Neural cell (in vitro differentiated cells): ENCODE data around the gene JAK3. TPM values are rescaled to one million over a fixed set of nuclear protein-coding genes. Genes with fewer than 3 reads are reported as not detected.

Experiments used
- H2AFZ ChIP-seq: fragments of 200-600, 300-800 bp; sonication (generic), shearing (Covaris generic); 2 replicates; pipeline ENCODE4 v1.6.0; 2014; ENCODE audit warnings: low read depth, mild to moderate bottlenecking, antibody characterized with exemption, low read length, moderate library complexity
- H3F3A ChIP-seq: fragments of 200-600 bp; shearing (Covaris generic); 2 replicates; pipeline ENCODE4 v1.6.1; 2016; ENCODE audit warnings: mild to moderate bottlenecking, moderate library complexity, mixed read lengths, antibody characterized with exemption, low read length; ENCODE audit not compliant: insufficient read depth, poor library complexity, severe bottlenecking
- H3K27ac ChIP-seq: fragments of 200-600, 300-800 bp; sonication (generic), shearing (Covaris generic); 2 replicates; pipeline ENCODE4 v1.5.1; 2014; ENCODE audit warnings: mild to moderate bottlenecking, low read length, moderate library complexity
- H3K27me3 ChIP-seq: fragments of 300-800, 200-600 bp; sonication (generic), shearing (Covaris generic); 2 replicates; pipeline ENCODE4 v1.6.0; 2014; ENCODE audit warnings: mild to moderate bottlenecking, low read depth, low read length, moderate library complexity; ENCODE audit not compliant: insufficient read depth
- H3K36me3 ChIP-seq: fragments of 300-800, 200-600 bp; sonication (generic), shearing (Covaris generic); 2 replicates; pipeline ENCODE4 v1.5.1; 2014; ENCODE audit warnings: mild to moderate bottlenecking, antibody characterized with exemption, low read length, moderate library complexity; ENCODE audit not compliant: insufficient read depth
- H3K4me2 ChIP-seq: fragments of 300-800, 200-600 bp; sonication (generic), shearing (Covaris generic); 2 replicates; pipeline ENCODE4 v1.6.0; 2014; ENCODE audit warnings: mild to moderate bottlenecking, low read length
- H3K4me3 ChIP-seq: fragments of 300-800, 200-600 bp; sonication (generic), shearing (Covaris generic); 2 replicates; pipeline ENCODE4 v1.5.1; 2014; ENCODE audit warnings: mild to moderate bottlenecking, low read length, moderate library complexity
- H3K79me2 ChIP-seq: fragments of 200-600 bp; shearing (Covaris generic); replicated peaks from 2 replicates; pipeline ENCODE4 v1.6.0; 2014; ENCODE audit warnings: mild to moderate bottlenecking, low read length, moderate library complexity; ENCODE audit not compliant: insufficient read depth
- H3K9ac ChIP-seq: fragments of 300-800, 200-600 bp; sonication (generic), shearing (Covaris generic); 2 replicates; pipeline ENCODE4 v1.6.1; 2016; ENCODE audit warnings: mild to moderate bottlenecking, low read length, mixed read lengths
- H3K9me2 ChIP-seq: fragments of 200-600 bp; shearing (Covaris generic); 2 replicates; pipeline ENCODE4 v1.6.1; 2016; ENCODE audit warnings: mild to moderate bottlenecking, low read length, mixed read lengths; ENCODE audit not compliant: insufficient read depth
- H3K9me3 ChIP-seq: fragments of 200-600, 300-800 bp; sonication (generic), shearing (Covaris generic); 2 replicates; pipeline ENCODE4 v1.6.1; 2016; ENCODE audit warnings: mild to moderate bottlenecking, mixed run types, low read length, moderate library complexity, mixed read lengths
- H4K20me1 ChIP-seq: fragments of 200-600 bp; shearing (Covaris generic); 2 replicates; pipeline ENCODE4 v1.6.1; 2016; ENCODE audit warnings: mild to moderate bottlenecking, mixed run types; ENCODE audit not compliant: insufficient read depth
- EP300 ChIP-seq: fragments of 450-650 bp; conservative IDR thresholded peaks from 2 replicates; pipeline ENCODE4 v1.6.1; 2014; ENCODE audit warnings: antibody characterized with exemption, mild to moderate bottlenecking, moderate library complexity; ENCODE audit not compliant: poor library complexity, severe bottlenecking
- EZH2 ChIP-seq: fragments of 200-600, 300-800 bp; shearing (Covaris generic), sonication (generic); IDR thresholded peaks from 2 replicates; pipeline ENCODE4 v1.6.1; 2014; ENCODE audit warnings: antibody characterized with exemption, low read length, borderline replicate concordance, mild to moderate bottlenecking; ENCODE audit not compliant: insufficient read depth, poor library complexity, severe bottlenecking
- MXI1 ChIP-seq: fragments of 450-650 bp; conservative IDR thresholded peaks from 2 replicates; pipeline ENCODE4 v1.6.1; 2014; ENCODE audit warnings: antibody characterized with exemption, mild to moderate bottlenecking; ENCODE audit not compliant: poor library complexity, severe bottlenecking
- POLR2AphosphoS5 ChIP-seq: IDR thresholded peaks from 2 replicates; pipeline ENCODE4 v1.6.1; 2012
- RAD21 ChIP-seq: fragments of 450-650 bp; conservative IDR thresholded peaks from 2 replicates; pipeline ENCODE4 v1.6.1; 2014; ENCODE audit warnings: antibody characterized with exemption, mild to moderate bottlenecking, moderate library complexity
- SMC3 ChIP-seq: fragments of 450-650 bp; conservative IDR thresholded peaks from 2 replicates; pipeline ENCODE4 v1.6.1; 2014; ENCODE audit warnings: antibody characterized with exemption, mild to moderate bottlenecking, moderate library complexity; ENCODE audit not compliant: poor library complexity
- TAF1 ChIP-seq: IDR thresholded peaks from 2 replicates; pipeline ENCODE4 v1.6.1; 2012; ENCODE audit warnings: low read depth
- polyA plus RNA-seq: library from polyadenylated mRNA; depleted of rRNA; stranded (reverse); fragments of >200 nt; gene quantifications from 2 replicates; pipeline ENCODE4 v1.2.3, GENCODE V29; 2014
- TF ChIP-seq, protein P1 (sequence below): IDR thresholded peaks from 2 replicates; pipeline ENCODE4 v1.6.1; 2012; ENCODE audit warnings: borderline replicate concordance
- TF ChIP-seq, protein P2 (sequence below): fragments of 450-650 bp; IDR thresholded peaks from 2 replicates; pipeline ENCODE4 v1.5.1; 2014; ENCODE audit warnings: antibody characterized with exemption, mild to moderate bottlenecking, moderate library complexity; ENCODE audit not compliant: poor library complexity, severe bottlenecking

JAK3 gene
- polyA plus RNA-seq, 1 donor from 2014 or later = 0.11 TPM

DNA sequence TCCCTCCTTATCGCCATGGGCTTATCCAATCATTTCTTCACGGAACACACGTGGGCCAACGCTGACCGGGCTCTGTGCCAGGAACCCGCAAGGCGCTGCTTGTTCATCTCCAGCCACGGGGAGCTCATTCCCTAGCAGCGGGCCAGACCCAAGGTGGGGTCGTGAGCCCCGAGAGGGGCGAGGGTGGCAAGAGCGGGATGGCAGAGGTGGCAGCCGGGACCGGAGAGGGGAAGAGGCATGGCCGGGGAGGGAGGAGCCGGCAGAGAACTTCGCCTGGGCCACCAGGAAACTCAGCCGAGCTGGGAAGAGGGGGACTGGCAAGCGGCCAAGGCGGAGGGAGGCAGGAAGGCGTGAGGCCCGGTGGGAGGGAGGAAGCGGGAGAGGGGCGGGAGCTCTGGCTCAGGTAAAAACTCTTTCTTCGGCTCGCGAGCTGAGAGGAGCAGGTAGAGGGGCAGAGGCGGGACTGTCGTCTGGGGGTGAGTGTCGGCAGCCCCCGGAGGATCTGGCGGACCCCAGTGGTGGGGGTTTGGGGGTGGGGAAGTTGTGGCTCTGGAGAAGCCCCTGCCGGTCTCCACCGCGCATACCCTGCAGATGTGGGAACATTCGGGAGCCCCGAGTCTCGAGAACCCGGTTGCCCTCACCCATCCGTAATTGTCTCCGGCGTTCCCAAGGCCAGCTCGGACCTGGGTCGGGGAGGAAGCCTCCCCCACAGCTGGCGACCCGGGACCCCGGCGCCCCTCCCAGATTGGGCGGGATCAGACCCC, 52.9 kb downstream of the JAK3 start, which contains the start of gene B3GNT3:
B3GNT3 (plus strand) TSS at position 408 of the 764 bp plus-strand sequence. CDS start 12,670 bp downstream, outside the sequence.
- Histone ChIP-seq H3K27me3 (peaks cover 32% of the 10 kb centered on the region), H3K4me3 (no peak within 1 kb of the TSS), H2AFZ (no peak within 1 kb of the TSS), H3K9me2 (no peaks in the 10 kb centered on the region), H3K36me3 (no peaks in the 10 kb centered on the region), H4K20me1 (no peaks in the 10 kb centered on the region), H3K9me3 (no peaks in the 10 kb centered on the region), H3K4me2 (no peak within 1 kb of the TSS), H3F3A (no peaks in the 10 kb centered on the region), H3K79me2 (no peaks in the 10 kb centered on the region), H3K27ac (no peak within 1 kb of the TSS), H3K9ac (no peak within 1 kb of the TSS)
- TF ChIP-seq MXI1 = no peak
- no peak for TF ChIP-seq EP300
- TF ChIP-seq SMC3 = no peak
- TF ChIP-seq, protein P1, sequence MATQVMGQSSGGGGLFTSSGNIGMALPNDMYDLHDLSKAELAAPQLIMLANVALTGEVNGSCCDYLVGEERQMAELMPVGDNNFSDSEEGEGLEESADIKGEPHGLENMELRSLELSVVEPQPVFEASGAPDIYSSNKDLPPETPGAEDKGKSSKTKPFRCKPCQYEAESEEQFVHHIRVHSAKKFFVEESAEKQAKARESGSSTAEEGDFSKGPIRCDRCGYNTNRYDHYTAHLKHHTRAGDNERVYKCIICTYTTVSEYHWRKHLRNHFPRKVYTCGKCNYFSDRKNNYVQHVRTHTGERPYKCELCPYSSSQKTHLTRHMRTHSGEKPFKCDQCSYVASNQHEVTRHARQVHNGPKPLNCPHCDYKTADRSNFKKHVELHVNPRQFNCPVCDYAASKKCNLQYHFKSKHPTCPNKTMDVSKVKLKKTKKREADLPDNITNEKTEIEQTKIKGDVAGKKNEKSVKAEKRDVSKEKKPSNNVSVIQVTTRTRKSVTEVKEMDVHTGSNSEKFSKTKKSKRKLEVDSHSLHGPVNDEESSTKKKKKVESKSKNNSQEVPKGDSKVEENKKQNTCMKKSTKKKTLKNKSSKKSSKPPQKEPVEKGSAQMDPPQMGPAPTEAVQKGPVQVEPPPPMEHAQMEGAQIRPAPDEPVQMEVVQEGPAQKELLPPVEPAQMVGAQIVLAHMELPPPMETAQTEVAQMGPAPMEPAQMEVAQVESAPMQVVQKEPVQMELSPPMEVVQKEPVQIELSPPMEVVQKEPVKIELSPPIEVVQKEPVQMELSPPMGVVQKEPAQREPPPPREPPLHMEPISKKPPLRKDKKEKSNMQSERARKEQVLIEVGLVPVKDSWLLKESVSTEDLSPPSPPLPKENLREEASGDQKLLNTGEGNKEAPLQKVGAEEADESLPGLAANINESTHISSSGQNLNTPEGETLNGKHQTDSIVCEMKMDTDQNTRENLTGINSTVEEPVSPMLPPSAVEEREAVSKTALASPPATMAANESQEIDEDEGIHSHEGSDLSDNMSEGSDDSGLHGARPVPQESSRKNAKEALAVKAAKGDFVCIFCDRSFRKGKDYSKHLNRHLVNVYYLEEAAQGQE = no peak
- no peak for TF ChIP-seq EZH2
- TF ChIP-seq POLR2AphosphoS5 = no peak
- TF ChIP-seq TAF1 = no peak
- no peak for TF ChIP-seq RAD21
- TF ChIP-seq, protein P2, sequence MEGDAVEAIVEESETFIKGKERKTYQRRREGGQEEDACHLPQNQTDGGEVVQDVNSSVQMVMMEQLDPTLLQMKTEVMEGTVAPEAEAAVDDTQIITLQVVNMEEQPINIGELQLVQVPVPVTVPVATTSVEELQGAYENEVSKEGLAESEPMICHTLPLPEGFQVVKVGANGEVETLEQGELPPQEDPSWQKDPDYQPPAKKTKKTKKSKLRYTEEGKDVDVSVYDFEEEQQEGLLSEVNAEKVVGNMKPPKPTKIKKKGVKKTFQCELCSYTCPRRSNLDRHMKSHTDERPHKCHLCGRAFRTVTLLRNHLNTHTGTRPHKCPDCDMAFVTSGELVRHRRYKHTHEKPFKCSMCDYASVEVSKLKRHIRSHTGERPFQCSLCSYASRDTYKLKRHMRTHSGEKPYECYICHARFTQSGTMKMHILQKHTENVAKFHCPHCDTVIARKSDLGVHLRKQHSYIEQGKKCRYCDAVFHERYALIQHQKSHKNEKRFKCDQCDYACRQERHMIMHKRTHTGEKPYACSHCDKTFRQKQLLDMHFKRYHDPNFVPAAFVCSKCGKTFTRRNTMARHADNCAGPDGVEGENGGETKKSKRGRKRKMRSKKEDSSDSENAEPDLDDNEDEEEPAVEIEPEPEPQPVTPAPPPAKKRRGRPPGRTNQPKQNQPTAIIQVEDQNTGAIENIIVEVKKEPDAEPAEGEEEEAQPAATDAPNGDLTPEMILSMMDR = no peak

DNA sequence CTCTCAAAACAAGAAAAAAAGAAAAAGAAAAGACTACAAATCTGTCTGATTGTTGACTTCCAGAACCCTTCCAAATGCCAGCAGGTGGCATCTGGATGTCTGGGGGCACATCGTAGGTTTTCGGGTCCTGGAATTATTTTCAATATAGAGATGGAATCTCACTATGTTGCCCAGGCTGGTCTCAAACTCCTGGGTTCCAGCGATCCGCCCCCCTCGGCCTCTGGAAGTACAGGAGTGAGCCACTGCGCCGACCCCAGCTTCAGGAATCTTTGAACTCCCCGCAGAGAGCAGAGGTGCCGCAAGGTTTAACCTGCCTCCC, 53.4 kb downstream of the JAK3 start:
- H3K36me3 ChIP-seq = no peaks in the 10 kb centered on the region
- H3K4me2 ChIP-seq = no peak overlapping the region
- no peak overlapping the region for H3K4me3 ChIP-seq
- no peak overlapping the region for H3K27ac ChIP-seq
- H3K79me2 ChIP-seq = no peaks in the 10 kb centered on the region
- no peaks in the 10 kb centered on the region for H3K9me2 ChIP-seq
- no peak overlapping the region for H3K9ac ChIP-seq
- H3K9me3 ChIP-seq = no peaks in the 10 kb centered on the region
- TF ChIP-seq EZH2 (no peak), MXI1 (no peak), POLR2AphosphoS5 (no peak), EP300 (no peak), SMC3 (no peak), RAD21 (no peak), TAF1 (no peak)
- TF ChIP-seq, protein P2 = no peak
- TF ChIP-seq, protein P1 = no peak
- H3F3A ChIP-seq = no peaks in the 10 kb centered on the region
- H4K20me1 ChIP-seq = no peaks in the 10 kb centered on the region
- no peak overlapping the region for H2AFZ ChIP-seq
- H3K27me3 ChIP-seq = peaks cover 32% of the 10 kb centered on the region
